ENCODE results near the gene NRG3.

- TF ChIP-seq TAF1 (IDR thresholded peaks at IDR 0.05; ENCODE audit: borderline replicate concordance, low read depth, low read length) (no peak), POLR2A (IDR thresholded peaks at IDR 0.05; ENCODE audit: low read depth, low read length) (no peak), POLR2AphosphoS5 (IDR thresholded peaks at IDR 0.05; ENCODE audit: low read depth, low read length) (no peak)
Observed at GRCh38 chr10:82506680-82507376, 631.8 kb downstream of the NRG3 start.

Measured in GM12892 (cell line).